PC-3 (cell line): ENCODE results near the gene RPS18. TPM values are rescaled to one million over a fixed set of nuclear protein-coding genes. Genes with fewer than 3 reads are reported as not detected.

ENCODE experiments used
- ATAC-seq: fragments of 200-7000 bp; cut with Tn5 transposase; 2 replicates; pipeline ENCODE4 v1.9.1; 2020; ENCODE audit warnings: mild to moderate bottlenecking, moderate library complexity
- BruUV-seq: library from RNA; stranded (reverse); fragments of 400-500 nt; replicated peaks from 2 replicates; lab custom pipeline; 2021; lab: Mats Ljungman, UMichigan
- CTCF ChIA-PET: fragments of 300-600 bp; sonication (Branson Sonifier 250); formaldehyde crosslinking; loops from one replicate; lab custom pipeline; 2022; ENCODE audit warnings: antibody characterized with exemption; lab: Charles Lee
- POLR2A ChIA-PET: fragments of 300-600 bp; sonication (Branson Sonifier 250); formaldehyde crosslinking; loops from one replicate; lab custom pipeline; 2022; ENCODE audit warnings: antibody characterized with exemption; ENCODE audit not compliant: unreplicated experiment; lab: Charles Lee
- DNase-seq: peaks from one replicate; pipeline ENCODE4 v3.0.0-alpha.2; 2015
- H2AFZ ChIP-seq: fragments of 300-600 bp; sonication (generic); 2 replicates; pipeline ENCODE4 v1.6.0; 2016; ENCODE audit warnings: antibody characterized with exemption, low read length
- H3F3A ChIP-seq: fragments of 300-600 bp; sonication (generic); one replicate; pipeline ENCODE4 v1.6.0; 2017; ENCODE audit warnings: antibody characterized with exemption, low read length, control low read depth, mild to moderate bottlenecking; ENCODE audit not compliant: unreplicated experiment
- H3K27ac ChIP-seq: fragments of 300-600 bp; sonication (generic); 2 replicates; pipeline ENCODE4 v1.5.1; 2016; ENCODE audit warnings: mild to moderate bottlenecking, low read length
- H3K27me3 ChIP-seq: fragments of 300-600 bp; sonication (generic); 2 replicates; pipeline ENCODE4 v1.6.1; 2016; ENCODE audit warnings: low read length, mixed read lengths
- H3K36me3 ChIP-seq: fragments of 300-600 bp; sonication (generic); 2 replicates; pipeline ENCODE4 v1.6.1; 2016; ENCODE audit warnings: low read depth, mixed run types, low read length, mixed read lengths
- H3K4me1 ChIP-seq: fragments of 300-600 bp; sonication (generic); 2 replicates; pipeline ENCODE4 v1.5.1; 2016; ENCODE audit warnings: low read length; ENCODE audit not compliant: insufficient read depth
- H3K4me2 ChIP-seq: fragments of 300-600 bp; sonication (generic); 2 replicates; pipeline ENCODE4 v1.6.0; 2016; ENCODE audit warnings: low read length
- H3K4me3 ChIP-seq: fragments of 300-600 bp; sonication (generic); 2 replicates; pipeline ENCODE4 v1.5.1; 2016; ENCODE audit warnings: mild to moderate bottlenecking, low read length, mixed read lengths
- H3K79me2 ChIP-seq: fragments of 300-600 bp; sonication (generic); 2 replicates; pipeline ENCODE4 v1.6.1; 2017; ENCODE audit warnings: low read length, mixed read lengths
- H3K9ac ChIP-seq: fragments of 300-600 bp; sonication (generic); 2 replicates; pipeline ENCODE4 v1.6.0; 2016; ENCODE audit warnings: mild to moderate bottlenecking, low read length
- H3K9me2 ChIP-seq: fragments of 300-600 bp; sonication (generic); replicated peaks from 2 replicates; pipeline ENCODE4 v1.6.1; 2016; ENCODE audit warnings: mixed run types, low read length, mixed read lengths
- H3K9me3 ChIP-seq: fragments of 300-600 bp; sonication (generic); 2 replicates; pipeline ENCODE4 v1.6.1; 2016; ENCODE audit warnings: low read length, mixed read lengths
- H4K20me1 ChIP-seq: fragments of 300-600 bp; sonication (generic); 2 replicates; pipeline ENCODE4 v1.6.1; 2016; ENCODE audit warnings: low read length, mixed read lengths
- EZH2 ChIP-seq: fragments of 300-600 bp; sonication (generic); IDR thresholded peaks from one replicate; pipeline ENCODE4 v1.6.1; 2017; ENCODE audit warnings: antibody characterized with exemption, mild to moderate bottlenecking, low read length; ENCODE audit not compliant: unreplicated experiment
- EZH2phosphoT487 ChIP-seq: fragments of 300-600 bp; sonication (generic); IDR thresholded peaks from 2 replicates; pipeline ENCODE4 v1.6.1; 2018; ENCODE audit warnings: mild to moderate bottlenecking, antibody characterized with exemption, low read length, borderline replicate concordance
- intact Hi-C: fragments of 100-400 bp; cut with micrococcal nuclease; formaldehyde crosslinking; loops from 2 replicates; pipeline ENCODE4 v1.9.0; 2023
- total RNA-seq: library from RNA; depleted of rRNA; stranded (reverse); fragments of >200 nt; gene quantifications from 2 replicates; pipeline ENCODE4 v1.2.3, GENCODE V29; 2014
- TF ChIP-seq, protein P1 (sequence below): fragments of 300-600 bp; sonication (generic); conservative IDR thresholded peaks from 2 replicates; pipeline ENCODE4 v1.5.1; 2017; ENCODE audit warnings: antibody characterized with exemption, low read depth, mild to moderate bottlenecking, low read length

RPS18 gene
- total RNA-seq, 1 experiment from 2014 or later: 3,161 TPM

DNA sequence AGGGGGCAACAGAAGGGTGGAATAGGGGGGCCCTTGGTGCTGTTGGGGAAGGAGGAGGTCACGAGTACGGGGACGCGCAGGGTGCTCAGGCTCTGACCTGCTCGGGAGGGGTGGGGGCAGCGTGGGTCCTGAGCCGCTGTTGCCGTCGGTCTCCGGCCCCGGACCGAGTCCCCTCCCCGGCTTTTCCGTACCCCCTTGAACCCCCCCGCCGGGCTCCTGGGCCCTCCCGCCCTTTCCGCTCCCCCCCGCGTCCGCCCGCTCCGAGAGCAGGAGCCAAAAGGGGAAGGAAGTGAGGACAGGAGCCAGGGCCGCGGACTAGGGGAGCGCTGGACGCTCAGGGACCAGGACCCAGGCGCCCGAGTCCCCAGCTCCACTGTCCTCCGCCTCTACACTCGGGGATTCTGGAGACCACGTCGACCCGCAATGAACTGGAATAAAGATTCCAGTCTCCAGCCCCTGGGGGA, 26.9 kb downstream of the RPS18 start, which contains the start of gene RGL2:
Gene RGL2, minus strand, starts transcription at position 170 of the 464 bp plus-strand sequence. CDS start 332 bp downstream, outside the sequence.
- CTCF ChIA-PET: no interaction called here
- intact Hi-C loops: loop anchor here (1.0 to 5.0 kb wide), 4 partner anchors 10 to 108 kb away; partner anchors contain the start of genes PFDN6 and WDR46
- Histone ChIP-seq H3K36me3 (peaks cover 3% of the 10 kb centered on the region; the same call in 1 of the 2 replicates), H3K9me2 (no peaks in the 10 kb centered on the region), H3K79me2 (peaks cover 20% of the 10 kb centered on the region), H3K27ac (peak within 1 kb of the TSS; percentile 92), H3K4me1 (peaks cover 15% of the 10 kb centered on the region), H4K20me1 (no peaks in the 10 kb centered on the region), H3K9me3 (no peaks in the 10 kb centered on the region), H2AFZ (peak within 1 kb of the TSS; percentile 88), H3F3A (peaks cover 3% of the 10 kb centered on the region), H3K27me3 (no peaks in the 10 kb centered on the region), H3K9ac (peak within 1 kb of the TSS; percentile 80), H3K4me2 (peak within 1 kb of the TSS; percentile 100), H3K4me3 (peak within 1 kb of the TSS; percentile 78)
- DNase-seq: peak; percentile 47
- no TSS peak for BruUV-seq
- ATAC-seq: peak; percentile 32
- POLR2A ChIA-PET: interaction anchor here (1.1 kb wide), 1 partner anchor 19 kb away, joined by 16 read pairs; the partner anchor contains the start of gene ZBTB22
- TF ChIP-seq, protein P1, sequence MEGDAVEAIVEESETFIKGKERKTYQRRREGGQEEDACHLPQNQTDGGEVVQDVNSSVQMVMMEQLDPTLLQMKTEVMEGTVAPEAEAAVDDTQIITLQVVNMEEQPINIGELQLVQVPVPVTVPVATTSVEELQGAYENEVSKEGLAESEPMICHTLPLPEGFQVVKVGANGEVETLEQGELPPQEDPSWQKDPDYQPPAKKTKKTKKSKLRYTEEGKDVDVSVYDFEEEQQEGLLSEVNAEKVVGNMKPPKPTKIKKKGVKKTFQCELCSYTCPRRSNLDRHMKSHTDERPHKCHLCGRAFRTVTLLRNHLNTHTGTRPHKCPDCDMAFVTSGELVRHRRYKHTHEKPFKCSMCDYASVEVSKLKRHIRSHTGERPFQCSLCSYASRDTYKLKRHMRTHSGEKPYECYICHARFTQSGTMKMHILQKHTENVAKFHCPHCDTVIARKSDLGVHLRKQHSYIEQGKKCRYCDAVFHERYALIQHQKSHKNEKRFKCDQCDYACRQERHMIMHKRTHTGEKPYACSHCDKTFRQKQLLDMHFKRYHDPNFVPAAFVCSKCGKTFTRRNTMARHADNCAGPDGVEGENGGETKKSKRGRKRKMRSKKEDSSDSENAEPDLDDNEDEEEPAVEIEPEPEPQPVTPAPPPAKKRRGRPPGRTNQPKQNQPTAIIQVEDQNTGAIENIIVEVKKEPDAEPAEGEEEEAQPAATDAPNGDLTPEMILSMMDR: no peak
- TF ChIP-seq EZH2 (no peak), EZH2phosphoT487 (no peak)

DNA sequence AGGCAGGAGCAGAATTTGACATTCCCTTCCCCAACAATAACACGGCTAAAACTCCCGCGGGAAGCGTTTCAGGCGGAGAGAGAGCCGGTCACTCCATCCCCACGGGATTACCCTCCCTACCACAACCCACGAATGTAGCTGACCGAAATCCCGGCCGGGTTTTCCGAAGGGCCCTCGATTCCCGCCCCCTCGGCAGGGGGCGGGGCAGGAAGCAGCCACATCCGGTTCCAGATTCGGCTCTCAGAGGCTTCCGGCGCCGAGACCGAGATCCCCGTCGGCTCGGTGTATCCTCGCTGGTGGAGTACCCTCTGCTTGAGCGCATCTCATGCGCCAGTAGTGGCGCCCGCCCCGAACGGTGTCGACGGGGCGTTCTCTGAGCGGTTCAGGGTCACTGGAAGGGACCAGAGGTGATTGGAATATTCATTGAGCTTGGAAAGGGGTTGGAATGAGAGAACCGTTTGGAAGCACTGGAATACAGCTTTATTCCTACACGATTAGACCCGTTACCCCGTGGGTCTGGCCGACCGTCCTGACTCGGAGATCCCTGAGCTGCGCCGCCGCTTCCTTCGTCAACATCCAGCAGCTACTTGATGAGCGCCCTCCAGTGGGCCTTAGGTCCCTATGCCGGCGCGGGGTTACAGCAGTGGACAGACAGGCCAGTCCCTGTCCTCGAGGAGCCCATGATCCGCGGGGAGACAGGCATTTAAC, 27.5 kb downstream of the RPS18 start:
- peak; percentile 93 for DNase-seq
- CTCF ChIA-PET: interaction anchor here (0.6 to 1.0 kb wide), 5 partner anchors 18 to 1104 kb away, joined by 3 to 5 read pairs (median 5); partner anchors contain the start of genes B3GALT4 and ZBTB22

More for the DNA sequence above, 27.5 kb downstream of the RPS18 start:
- H3K27ac ChIP-seq: peak overlapping the region; percentile 92
- no peaks in the 10 kb centered on the region for H3K9me3 ChIP-seq
- peaks cover 3% of the 10 kb centered on the region for H3F3A ChIP-seq
- no peaks in the 10 kb centered on the region for H4K20me1 ChIP-seq
- peak; percentile 55 for ATAC-seq
- peak overlapping the region; percentile 77 for H2AFZ ChIP-seq
- H3K4me2 ChIP-seq: peak overlapping the region; percentile 100
- H3K79me2 ChIP-seq: peaks cover 20% of the 10 kb centered on the region
- POLR2A ChIA-PET: interaction anchor here (1.0 to 1.1 kb wide), 3 partner anchors 10 to 18 kb away, joined by 4 to 16 read pairs (median 7); partner anchors contain the start of genes PFDN6, WDR46 and ZBTB22
- TF ChIP-seq, protein P1: peak; percentile 87
- TF ChIP-seq EZH2: no peak
- intact Hi-C loops: loop anchor here (1.0 to 5.0 kb wide), 4 partner anchors 10 to 108 kb away; partner anchors contain the start of genes PFDN6 and WDR46
- H3K4me1 ChIP-seq: peaks cover 15% of the 10 kb centered on the region
- H3K27me3 ChIP-seq: no peaks in the 10 kb centered on the region
- H3K4me3 ChIP-seq: peak overlapping the region; percentile 78
- H3K9ac ChIP-seq: peak overlapping the region; percentile 80
- BruUV-seq: TSS peak; percentile 91
- no peaks in the 10 kb centered on the region for H3K9me2 ChIP-seq
- H3K36me3 ChIP-seq: peaks cover 3% of the 10 kb centered on the region; the same call in 1 of the 2 replicates
